Thyroid gland (tissue), 4 donors: Measurements from ENCODE around the gene ZDHHC8. TPM values are rescaled to one million over a fixed set of nuclear protein-coding genes. Genes with fewer than 3 reads are reported as not detected.

Experiments
- DNase-seq, 2 donors: peaks; one replicate each; pipeline ENCODE4 v3.0.0-alpha.2; 2019
- H3K27ac ChIP-seq, 3 donors: fragments of 200-600 bp; sonication (generic); 1 replicate in 2 of 3; 2 replicates in 1 of 3; pipeline ENCODE4 v1.5.1; 2016 to 2019; ENCODE audit warnings: mild to moderate bottlenecking in 1 of 3, moderate library complexity in 1 of 3
- H3K27me3 ChIP-seq: fragments of 200-600 bp; sonication (generic); one replicate; pipeline ENCODE4 v1.5.1; 2019
- H3K36me3 ChIP-seq, 2 donors: fragments of 200-600 bp; sonication (generic); one replicate each; pipeline ENCODE4 v1.5.1; 2016 to 2019
- H3K4me1 ChIP-seq, 2 donors: fragments of 200-600 bp; sonication (generic); one replicate each; pipeline ENCODE4 v1.5.1; 2017 to 2019
- H3K4me3 ChIP-seq, 3 donors: fragments of 200-600 bp; sonication (generic); replicated peaks in 1 of 3; 1 replicate in 2 of 3; 2 replicates in 1 of 3; pipeline ENCODE4 v1.5.1; 2016; ENCODE audit warnings: mild to moderate bottlenecking in 1 of 3
- H3K9me3 ChIP-seq: fragments of 200-600 bp; sonication (generic); one replicate; pipeline ENCODE4 v1.5.1; 2017
- POLR2A ChIP-seq, 2 donors: fragments of 450-650 bp; IDR thresholded peaks; one replicate each; pipeline ENCODE4 v1.6.1; 2017; ENCODE audit warnings: antibody characterized with exemption in 2 of 2, mild to moderate bottlenecking in 2 of 2, moderate library complexity in 1 of 2
- WGBS, 2 donors: methylation state at CpG; one replicate each; pipeline ENCODE4 v1.1.5; 2017; 5-methylcytosine and 5-hydroxymethylcytosine counted together
- intact Hi-C: fragments of 100-400 bp; cut with DNase I; formaldehyde crosslinking; loops from one replicate; pipeline ENCODE4 v1.15.1; 2023
- total RNA-seq, 4 donors: library from RNA; depleted of rRNA; stranded (reverse); fragments of >200 nt; gene quantifications; one replicate each; pipeline ENCODE4 v1.2.3, GENCODE V29; 2016
- TF ChIP-seq, protein P1 (sequence below), 6 experiments: fragments of 200-600 bp in 3 of 6; fragments of 450-650 bp in 3 of 6; sonication (generic) in 3 of 6; IDR thresholded peaks; one replicate each; pipeline ENCODE4 v1.5.1; 2016 to 2019; ENCODE audit warnings: antibody characterized with exemption in 6 of 6, mild to moderate bottlenecking in 2 of 6, inconsistent platforms in 1 of 6, moderate library complexity in 1 of 6

ZDHHC8 gene
- total RNA-seq, 4 donors from 2014 or later, result 13.4 to 22.4 (median 18.9) TPM

DNA sequence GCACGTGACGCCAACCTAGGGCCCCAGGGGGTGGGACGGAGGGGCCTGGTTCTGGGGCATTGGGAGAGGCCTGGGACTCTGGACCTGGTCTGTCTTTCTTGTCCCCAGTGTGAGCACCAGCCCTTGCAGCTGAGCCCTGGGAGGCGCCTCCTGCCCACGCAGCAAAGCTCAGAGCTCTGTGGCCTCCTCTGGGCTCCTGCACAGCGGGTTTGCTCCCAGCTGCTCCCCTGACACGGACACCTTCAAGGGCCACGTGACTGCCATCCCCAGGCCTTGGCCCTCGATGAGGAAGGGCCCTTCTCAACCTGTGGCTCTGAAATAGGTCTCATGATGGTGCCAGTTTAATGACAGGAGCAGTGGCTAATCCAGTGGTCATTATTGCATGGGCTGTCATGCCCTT lies 50.8 kb downstream of the ZDHHC8 start:
- TF ChIP-seq, protein P1, sequence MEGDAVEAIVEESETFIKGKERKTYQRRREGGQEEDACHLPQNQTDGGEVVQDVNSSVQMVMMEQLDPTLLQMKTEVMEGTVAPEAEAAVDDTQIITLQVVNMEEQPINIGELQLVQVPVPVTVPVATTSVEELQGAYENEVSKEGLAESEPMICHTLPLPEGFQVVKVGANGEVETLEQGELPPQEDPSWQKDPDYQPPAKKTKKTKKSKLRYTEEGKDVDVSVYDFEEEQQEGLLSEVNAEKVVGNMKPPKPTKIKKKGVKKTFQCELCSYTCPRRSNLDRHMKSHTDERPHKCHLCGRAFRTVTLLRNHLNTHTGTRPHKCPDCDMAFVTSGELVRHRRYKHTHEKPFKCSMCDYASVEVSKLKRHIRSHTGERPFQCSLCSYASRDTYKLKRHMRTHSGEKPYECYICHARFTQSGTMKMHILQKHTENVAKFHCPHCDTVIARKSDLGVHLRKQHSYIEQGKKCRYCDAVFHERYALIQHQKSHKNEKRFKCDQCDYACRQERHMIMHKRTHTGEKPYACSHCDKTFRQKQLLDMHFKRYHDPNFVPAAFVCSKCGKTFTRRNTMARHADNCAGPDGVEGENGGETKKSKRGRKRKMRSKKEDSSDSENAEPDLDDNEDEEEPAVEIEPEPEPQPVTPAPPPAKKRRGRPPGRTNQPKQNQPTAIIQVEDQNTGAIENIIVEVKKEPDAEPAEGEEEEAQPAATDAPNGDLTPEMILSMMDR (IDR thresholded peaks at IDR 0.05), result no peak
- no peak for TF ChIP-seq POLR2A (IDR thresholded peaks at IDR 0.05)
- no peak overlapping the region for H3K27ac ChIP-seq
- no peaks in the 10 kb centered on the region for H3K36me3 ChIP-seq
- 20 to 77% methylated on average over 1 to 5 of the region's 9 CpGs for WGBS, 2 donors
- DNase-seq, result no peak
- peaks cover 0 to 6% of the 10 kb centered on the region in 2 donors for H3K4me1 ChIP-seq
- intact Hi-C loops, result no loop called here
- no peaks in the 10 kb centered on the region for H3K27me3 ChIP-seq
- H3K4me3 ChIP-seq, result no peak overlapping the region
- H3K9me3 ChIP-seq, result no peaks in the 10 kb centered on the region

DNA sequence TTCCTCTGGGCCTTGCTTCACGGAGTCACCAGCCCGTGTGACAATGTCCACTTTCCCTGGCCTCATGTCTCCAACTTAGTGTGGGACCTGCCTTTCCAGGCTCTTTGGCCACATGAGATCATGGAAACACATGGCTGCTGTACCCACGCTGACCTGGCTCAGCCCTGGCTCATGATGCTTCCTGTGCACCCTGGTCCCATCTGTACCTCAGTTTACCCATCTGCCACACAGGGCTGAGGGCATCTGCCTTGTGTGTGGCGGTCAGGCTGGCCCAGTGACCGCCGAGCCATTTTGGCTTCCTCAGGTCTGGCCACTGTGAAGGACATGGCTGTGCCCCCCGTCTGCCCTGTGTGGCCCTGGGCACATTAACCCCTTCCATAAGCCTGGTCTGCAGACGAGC lies 51.5 kb downstream of the ZDHHC8 start:
- intact Hi-C loops, result no loop called here
- 89 to 97% methylated on average over 4 to 8 of the region's 8 CpGs for WGBS, 2 donors
- H3K27ac ChIP-seq, result no peak overlapping the region
- peaks cover 0 to 6% of the 10 kb centered on the region in 2 donors for H3K4me1 ChIP-seq
- no peak for DNase-seq
- no peak for TF ChIP-seq POLR2A (IDR thresholded peaks at IDR 0.05)
- TF ChIP-seq, protein P1 (IDR thresholded peaks at IDR 0.05), result no peak
- H3K4me3 ChIP-seq, result no peak overlapping the region
- no peaks in the 10 kb centered on the region for H3K27me3 ChIP-seq
- H3K9me3 ChIP-seq, result no peaks in the 10 kb centered on the region
- H3K36me3 ChIP-seq, result no peaks in the 10 kb centered on the region

DNA sequence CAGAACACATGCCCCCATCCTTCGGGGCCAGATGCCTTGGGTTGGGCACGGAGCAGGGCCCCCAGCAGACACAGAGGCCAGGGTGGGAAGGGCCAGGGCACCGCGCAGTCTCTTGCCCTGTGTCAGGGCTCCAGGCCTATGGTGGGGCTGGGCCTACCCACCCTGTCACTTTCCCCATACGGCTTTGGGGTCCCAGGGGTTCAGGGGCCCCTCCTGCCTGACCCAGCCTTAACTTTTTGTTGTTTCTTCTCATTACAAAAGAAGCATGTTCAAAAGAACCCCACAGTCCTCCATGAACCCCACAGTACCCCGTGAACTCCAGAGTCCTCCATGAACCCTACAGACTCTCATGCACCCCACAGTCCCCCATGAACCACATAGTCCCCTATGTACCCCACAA lies 52.2 kb downstream of the ZDHHC8 start:
- WGBS, 2 donors, result 93 to 99% methylated on average over 3 of the region's 6 CpGs
- Histone ChIP-seq H3K4me1 (peaks cover 0 to 6% of the 10 kb centered on the region in 2 donors), H3K27ac (no peak overlapping the region), H3K9me3 (no peaks in the 10 kb centered on the region), H3K4me3 (no peak overlapping the region), H3K36me3 (no peaks in the 10 kb centered on the region), H3K27me3 (no peaks in the 10 kb centered on the region)
- TF ChIP-seq POLR2A (IDR thresholded peaks at IDR 0.05), result no peak
- TF ChIP-seq, protein P1 (IDR thresholded peaks at IDR 0.05), result no peak
- intact Hi-C loops, result no loop called here
- DNase-seq, result no peak

DNA sequence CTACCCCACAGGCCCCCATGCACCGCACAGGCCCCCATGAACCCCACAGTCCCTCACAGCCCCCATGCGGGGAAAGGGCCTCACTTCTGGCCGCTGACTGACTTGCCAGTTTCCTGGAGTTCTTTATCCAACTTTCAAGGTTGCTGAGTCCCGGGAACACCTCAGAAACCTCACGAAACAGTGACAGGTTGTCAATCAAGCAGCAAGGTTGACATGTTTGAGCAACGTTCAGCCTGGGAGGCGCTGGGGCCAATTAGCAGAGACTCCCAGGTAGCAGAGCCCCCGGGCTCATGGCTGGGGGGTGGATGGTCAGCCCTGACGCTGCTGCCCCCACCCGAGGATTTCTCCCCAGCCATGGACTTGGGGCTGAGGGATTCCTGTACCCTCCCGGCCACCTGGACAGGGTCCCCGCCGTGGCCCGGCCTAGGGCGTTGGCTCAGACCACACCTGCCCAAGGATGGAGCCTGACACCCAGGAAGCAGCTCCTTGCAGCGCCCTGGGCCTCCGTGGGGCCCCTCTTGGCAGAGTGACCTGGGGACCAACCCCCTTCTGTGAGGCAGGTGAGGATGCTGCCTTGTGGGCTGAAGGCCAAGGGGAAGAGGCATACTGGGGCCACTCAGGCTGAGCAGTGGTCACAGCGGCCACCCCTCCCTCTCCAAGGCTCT lies 53.0 kb downstream of the ZDHHC8 start:
- H3K4me1 ChIP-seq, result peaks cover 0 to 6% of the 10 kb centered on the region in 2 donors
- no peak overlapping the region for H3K4me3 ChIP-seq
- WGBS, 2 donors, result 78 to 89% methylated on average over 10 to 18 of the region's 18 CpGs
- no peak for TF ChIP-seq POLR2A (IDR thresholded peaks at IDR 0.05)
- TF ChIP-seq, protein P1 (IDR thresholded peaks at IDR 0.05), result no peak
- H3K27ac ChIP-seq, result no peak overlapping the region
- no peaks in the 10 kb centered on the region for H3K9me3 ChIP-seq
- H3K27me3 ChIP-seq, result no peaks in the 10 kb centered on the region
- H3K36me3 ChIP-seq, result no peaks in the 10 kb centered on the region
- no peak for DNase-seq
- intact Hi-C loops, result no loop called here

DNA sequence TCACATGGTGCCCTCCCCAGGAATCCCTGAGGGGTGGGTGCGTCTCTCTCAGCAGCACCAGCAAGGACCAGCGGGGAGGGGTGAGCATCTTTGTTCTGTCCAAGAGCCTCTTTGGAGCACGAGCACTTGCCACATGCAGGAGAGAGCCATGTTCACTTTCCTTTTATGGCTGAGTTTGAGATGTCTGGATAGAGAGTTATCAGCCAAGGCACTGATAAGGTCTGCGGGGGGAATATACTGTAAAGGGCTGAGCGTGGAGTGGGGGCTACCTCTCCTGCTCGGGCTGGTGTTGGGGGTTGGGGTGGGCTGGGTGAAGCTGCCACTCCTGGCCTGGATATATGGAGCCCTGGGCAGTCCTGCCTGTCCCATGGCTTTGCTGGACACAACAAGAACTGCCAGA lies 54.1 kb downstream of the ZDHHC8 start:
- no peak for TF ChIP-seq POLR2A (IDR thresholded peaks at IDR 0.05)
- TF ChIP-seq, protein P1 (IDR thresholded peaks at IDR 0.05), result no peak
- Histone ChIP-seq H3K36me3 (no peaks in the 10 kb centered on the region), H3K4me3 (no peak overlapping the region), H3K27me3 (no peaks in the 10 kb centered on the region), H3K27ac (no peak overlapping the region), H3K4me1 (peaks cover 0 to 6% of the 10 kb centered on the region in 2 donors), H3K9me3 (no peaks in the 10 kb centered on the region)
- intact Hi-C loops, result no loop called here
- 71 to 83% methylated on average over 5 to 6 of the region's 6 CpGs for WGBS, 2 donors
- DNase-seq, result no peak
